ENCODE data around the gene LRCH1. TPM values are rescaled to one million over a fixed set of nuclear protein-coding genes. Genes with fewer than 3 reads are reported as not detected.

LRCH1 gene
- total and polyA plus RNA-seq, 10 of the 15 experiments (the other 5 are each of a cell fraction or from before 2014, with no cell fraction given) = 5.3 to 48.9 (median 14.4) TPM

GRCh38 chr13:46771693-46772092, 218.7 kb downstream of the LRCH1 start:
- in situ Hi-C loops (cut with MboI) = no loop called here
- BruUV-seq (replicated peaks) = no TSS peak
- no peak for TF ChIP-seq BCL11A (IDR thresholded peaks at IDR 0.05; ENCODE audit: low read depth, low read length)
- TF ChIP-seq TCF3 (IDR thresholded peaks at IDR 0.05; ENCODE audit: borderline replicate concordance, insufficient read depth, low read depth, low read length) = no peak
- TF ChIP-seq SUPT20H (IDR thresholded peaks at IDR 0.05; ENCODE audit: borderline replicate concordance, control insufficient read depth, low read depth, low read length) = no peak
- no peak for TF ChIP-seq SMAD5 (IDR thresholded peaks at IDR 0.05; ENCODE audit: low read depth)
- TF ChIP-seq WRNIP1 (IDR thresholded peaks at IDR 0.05; ENCODE audit: borderline replicate concordance, low read depth, low read length) = no peak
- no peak for TF ChIP-seq FOXK2 (IDR thresholded peaks at IDR 0.05)
- TF ChIP-seq RFX5 (IDR thresholded peaks at IDR 0.05; ENCODE audit: low read depth, low read length) = no peak
- no peak for TF ChIP-seq JUNB (IDR thresholded peaks at IDR 0.05)
- intact Hi-C loops (cut with micrococcal nuclease; ENCODE audit: unreplicated experiment) = no loop called here
- FAIRE-seq = no peak
- Histone ChIP-seq H3K9me3 (replicated peaks; ENCODE audit: control insufficient read depth, insufficient read depth, low read length) (no peaks in the 10 kb centered on the region; the same call in 2 of the 3 replicates), H3K79me2 (ENCODE audit: control insufficient read depth, insufficient read depth, low read length) (no peaks in the 10 kb centered on the region), H3K4me3 (no peak overlapping the region), H3K4me2 (ENCODE audit: control insufficient read depth, insufficient read depth) (no peak overlapping the region), H2AFZ (ENCODE audit: control insufficient read depth, low read depth, low read length) (no peak overlapping the region), H3K4me1 (ENCODE audit: control insufficient read depth, insufficient read depth, low read length) (no peaks in the 10 kb centered on the region), H4K20me1 (ENCODE audit: control insufficient read depth, insufficient read depth) (no peaks in the 10 kb centered on the region), H3K27ac (ENCODE audit: control insufficient read depth, insufficient read depth) (no peak overlapping the region), H3K27me3 (replicated peaks in 1 of 2; ENCODE audit: control insufficient read depth in 2 of 2, insufficient read depth in 2 of 2, low read length in 1 of 2) (no peaks in the 10 kb centered on the region), H3K9ac (ENCODE audit: control insufficient read depth, insufficient read depth, low read length) (no peak overlapping the region), H3K36me3 (ENCODE audit: control insufficient read depth in 2 of 2, insufficient read depth in 2 of 2, low read length in 1 of 2) (peaks cover 0 to 11% of the 10 kb centered on the region in 2 experiments; a peak in 2 of 4 replicates)
- SMC1A ChIA-PET (ENCODE audit: uncharacterized antibody, unreplicated experiment) = interaction anchor here (1.0 kb wide), 1 partner anchor 9 kb away, joined by 3 read pairs; no protein-coding TSS in a partner anchor
- DNase-seq (ENCODE audit: low read depth, low spot score) = no peak
- ATAC-seq = no peak
- POLR2A ChIA-PET = no interaction called here
- RAD21 ChIA-PET (ENCODE audit: unreplicated experiment) = no interaction called here
- CTCF ChIA-PET = interaction anchor here (0.7 to 1.3 kb wide), 2 partner anchors 55 to 220 kb away, joined by 3 read pairs; no protein-coding TSS in a partner anchor

- ChIA-PET SMC1A (ENCODE audit: uncharacterized antibody, unreplicated experiment) (interaction anchor here (0.7 to 1.2 kb wide), 3 partner anchors 9 to 17 kb away, joined by 3 to 4 read pairs (median 3); no protein-coding TSS in a partner anchor), CTCF (interaction anchor here (2.2 kb wide), 1 partner anchor 9 kb away, joined by 8 read pairs; no protein-coding TSS in a partner anchor), RAD21 (ENCODE audit: unreplicated experiment) (interaction anchor here (1.5 kb wide), 1 partner anchor 223 kb away, joined by 3 read pairs; no protein-coding TSS in a partner anchor), POLR2A (interaction anchor here (0.5 kb wide), 1 partner anchor 30 kb away, joined by 3 read pairs; no protein-coding TSS in a partner anchor)
- FAIRE-seq = no peak
- Histone ChIP-seq H3K9ac (ENCODE audit: control insufficient read depth, insufficient read depth, low read length) (no peak overlapping the region), H3K4me1 (ENCODE audit: control insufficient read depth, insufficient read depth, low read length) (no peaks in the 10 kb centered on the region), H3K9me3 (replicated peaks; ENCODE audit: control insufficient read depth, insufficient read depth, low read length) (no peaks in the 10 kb centered on the region; the same call in 2 of the 3 replicates), H3K79me2 (ENCODE audit: control insufficient read depth, insufficient read depth, low read length) (no peaks in the 10 kb centered on the region), H3K4me3 (no peak overlapping the region), H3K27ac (ENCODE audit: control insufficient read depth, insufficient read depth) (no peak overlapping the region), H3K36me3 (ENCODE audit: control insufficient read depth in 2 of 2, insufficient read depth in 2 of 2, low read length in 1 of 2) (peaks cover 0 to 15% of the 10 kb centered on the region in 2 experiments; a peak in 3 of 4 replicates), H3K4me2 (ENCODE audit: control insufficient read depth, insufficient read depth) (no peak overlapping the region), H2AFZ (ENCODE audit: control insufficient read depth, low read depth, low read length) (no peak overlapping the region), H3K27me3 (replicated peaks in 1 of 2; ENCODE audit: control insufficient read depth in 2 of 2, insufficient read depth in 2 of 2, low read length in 1 of 2) (no peaks in the 10 kb centered on the region), H4K20me1 (ENCODE audit: control insufficient read depth, insufficient read depth) (no peaks in the 10 kb centered on the region)
- intact Hi-C loops (cut with micrococcal nuclease; ENCODE audit: unreplicated experiment) = no loop called here
- no peak for DNase-seq (ENCODE audit: low read depth, low spot score)
- ATAC-seq = no peak
- in situ Hi-C loops (cut with MboI) = no loop called here
- 96% methylated on average over 2 of the region's 2 CpGs for WGBS (ENCODE audit: insufficient coverage, insufficient replicate concordance, low lambda C conversion rate, missing lambda C conversion rate)
- no TSS peak for BruUV-seq (replicated peaks)
- TF ChIP-seq SPI1 (IDR thresholded peaks at IDR 0.05; ENCODE audit: borderline replicate concordance, insufficient read depth, low read depth, low read length) (no peak), ATF3 (IDR thresholded peaks at IDR 0.05; ENCODE audit: borderline replicate concordance, extremely low read depth, low read depth, low read length) (no peak), TCF12 (IDR thresholded peaks at IDR 0.05; ENCODE audit: low read depth, low read length) (no peak), POU2F2 (IDR thresholded peaks at IDR 0.05; ENCODE audit: borderline replicate concordance, low read depth, low read length) (no peak), PML (IDR thresholded peaks at IDR 0.05; ENCODE audit: low read length) (no peak), NRF1 (conservative IDR thresholded peaks at IDR 0.05; ENCODE audit: low read depth, low read length) (no peak), ZSCAN29 (IDR thresholded peaks at IDR 0.05) (no peak), PKNOX1 (IDR thresholded peaks at IDR 0.05) (no peak), CHD4 (IDR thresholded peaks at IDR 0.05) (no peak), MEF2A (IDR thresholded peaks at IDR 0.05; ENCODE audit: insufficient read depth, low read depth, low read length) (no peak), KAT2A (conservative IDR thresholded peaks at IDR 0.05; ENCODE audit: control insufficient read depth, low read depth, low read length) (no peak), NR2F1 (conservative IDR thresholded peaks at IDR 0.05) (no peak)
Observed at GRCh38 chr13:46773541-46773940, 220.6 kb downstream of the LRCH1 start.

Data from GM12878 (cell line).